NCI-H446 treated with DMSO at 0.1 percent for 48 hours (cell line): ENCODE measurements around the gene PLXNA1.

Experiments
- DNase-seq: peaks from one replicate; lab custom pipeline; 2025; lab: John Stamatoyannopoulos, UW

PLXNA1 gene

GRCh38 chr3:126968391-126969390 lies 14.2 kb upstream of the PLXNA1 start:
- DNase-seq: no peak

- no peak for DNase-seq
Observed at GRCh38 chr3:126969586-126969985, 13.3 kb upstream of the PLXNA1 start.

- DNase-seq: no peak
Observed at GRCh38 chr3:126970101-126970500, 12.8 kb upstream of the PLXNA1 start.

- no peak for DNase-seq
Observed at GRCh38 chr3:126970921-126971320, 12.0 kb upstream of the PLXNA1 start.

- DNase-seq: no peak
Observed at GRCh38 chr3:126971891-126972351, 11.0 kb upstream of the PLXNA1 start.

GRCh38 chr3:126972866-126973265 lies 10.0 kb upstream of the PLXNA1 start:
- no peak for DNase-seq

GRCh38 chr3:126973814-126974213 lies 9.1 kb upstream of the PLXNA1 start:
- DNase-seq: no peak

GRCh38 chr3:126974756-126975155 lies 8.2 kb upstream of the PLXNA1 start:
- no peak for DNase-seq

- no peak for DNase-seq
Observed at GRCh38 chr3:126976906-126977305, 6.0 kb upstream of the PLXNA1 start.

- DNase-seq: no peak
Observed at GRCh38 chr3:126977821-126978220, 5.1 kb upstream of the PLXNA1 start.

GRCh38 chr3:126978291-126978690 lies 4.6 kb upstream of the PLXNA1 start:
- no peak for DNase-seq

GRCh38 chr3:126979046-126979628 lies 3.8 kb upstream of the PLXNA1 start:
- DNase-seq: no peak

GRCh38 chr3:126980266-126980811 lies 2.6 kb upstream of the PLXNA1 start:
- no peak for DNase-seq

GRCh38 chr3:126982126-126982470 lies 817 bp upstream of the PLXNA1 start:
- no peak for DNase-seq

- no peak for DNase-seq
Observed at GRCh38 chr3:126983276-126983652, 349 bp downstream of the PLXNA1 start.

GRCh38 chr3:126983653-126984390 lies 907 bp downstream of the PLXNA1 start:
- no peak for DNase-seq

- no peak for DNase-seq
Observed at GRCh38 chr3:126984391-126985131, 1.6 kb downstream of the PLXNA1 start.

GRCh38 chr3:126985132-126985985 lies 2.4 kb downstream of the PLXNA1 start:
- no peak for DNase-seq

GRCh38 chr3:126986001-126986400 lies 3.1 kb downstream of the PLXNA1 start:
- no peak for DNase-seq

- DNase-seq: no peak
Observed at GRCh38 chr3:126987129-126987528, 4.2 kb downstream of the PLXNA1 start.

- DNase-seq: no peak
Observed at GRCh38 chr3:126987596-126987995, 4.7 kb downstream of the PLXNA1 start.
